BJ (cell line): Measurements from ENCODE around the gene RBP3. TPM values are rescaled to one million over a fixed set of nuclear protein-coding genes. Genes with fewer than 3 reads are reported as not detected.

Source experiments
- CTCF ChIA-PET: fragments of 350-600 bp; formaldehyde crosslinking; extraction: SDS; loops from one replicate; lab custom pipeline; 2021; ENCODE audit warnings: antibody characterized with exemption, inconsistent platforms; lab: Yijun Ruan, JAX
- POLR2A ChIA-PET: fragments of 300-600 bp; sonication (Branson Sonifier 250); formaldehyde crosslinking; extraction: SDS; loops from one replicate; lab custom pipeline; 2021; ENCODE audit warnings: antibody characterized with exemption; lab: Charles Lee
- DNase-seq: peaks from one replicate; pipeline ENCODE4 v3.0.0-alpha.2; 2011; ENCODE audit warnings: low read depth
- H3K27me3 ChIP-seq: 2 replicates; pipeline ENCODE4 v1.6.0; 2011; ENCODE audit warnings: low read length; ENCODE audit not compliant: control insufficient read depth, insufficient read depth
- H3K36me3 ChIP-seq: 2 replicates; pipeline ENCODE4 v1.5.1; 2011; ENCODE audit warnings: low read length; ENCODE audit not compliant: control insufficient read depth, insufficient read depth
- H3K4me3 ChIP-seq: 2 replicates; pipeline ENCODE4 v1.5.1; 2011; ENCODE audit warnings: low read depth, mild to moderate bottlenecking, control low read depth, low read length
- CTCF ChIP-seq: IDR thresholded peaks from 2 replicates; pipeline ENCODE4 v1.5.1; 2011; ENCODE audit warnings: low read depth, mild to moderate bottlenecking, control low read depth, inconsistent platforms, low read length, moderate library complexity; ENCODE audit not compliant: insufficient read depth
- polyA plus RNA-seq: library from polyadenylated mRNA; depleted of rRNA; stranded (reverse); fragments of >200 nt; gene quantifications from 2 replicates; pipeline ENCODE4 v1.2.3, GENCODE V29; 2011

The RBP3 gene
- polyA plus RNA-seq, 1 experiment = not detected

DNA sequence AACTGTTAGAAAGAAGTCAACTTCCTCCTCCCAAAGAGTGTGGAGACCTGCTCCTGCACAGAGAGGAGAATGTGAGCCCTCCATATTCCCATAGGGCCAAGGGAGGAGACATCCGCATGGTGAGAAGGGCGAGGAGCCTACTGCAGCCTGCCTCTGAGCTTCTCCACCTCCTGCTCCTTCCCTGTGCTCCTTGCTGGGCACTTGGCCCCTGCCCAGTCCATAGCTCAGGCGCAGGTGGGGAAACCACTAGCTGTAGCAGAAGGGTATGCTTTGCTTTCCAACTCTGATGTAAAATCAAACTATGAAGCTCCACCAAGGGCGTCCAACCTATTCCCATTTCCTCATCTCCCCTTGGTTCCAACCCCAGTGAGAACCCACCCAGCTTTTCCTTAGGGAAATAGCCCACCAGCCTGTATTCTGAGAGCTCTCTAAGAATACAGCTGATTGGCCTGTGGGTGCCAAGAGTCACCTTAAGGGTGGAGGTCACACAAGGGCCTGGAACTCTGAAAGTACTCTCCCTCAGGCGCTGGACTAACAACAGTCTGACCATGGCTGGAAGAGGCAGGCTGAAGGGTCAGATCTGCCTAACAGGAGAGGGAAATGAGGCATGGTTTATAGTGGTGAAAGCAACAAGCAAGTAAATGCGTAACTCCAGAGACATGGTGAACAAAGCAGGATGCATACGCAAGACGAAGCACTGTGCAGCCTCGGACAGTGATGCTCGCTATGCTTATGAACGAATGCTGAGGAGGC lies 22.0 kb downstream of the RBP3 start:
- H3K36me3 ChIP-seq = no peaks in the 10 kb centered on the region
- ChIA-PET CTCF (interaction anchor here (1.0 to 2.8 kb wide), 3 partner anchors 8 to 30 kb away, joined by 3 to 9 read pairs (median 5); no protein-coding TSS in a partner anchor), POLR2A (no interaction called here)
- H3K27me3 ChIP-seq = peaks cover 3% of the 10 kb centered on the region
- DNase-seq = no peak
- no peak for TF ChIP-seq CTCF
- no peak overlapping the region for H3K4me3 ChIP-seq

DNA sequence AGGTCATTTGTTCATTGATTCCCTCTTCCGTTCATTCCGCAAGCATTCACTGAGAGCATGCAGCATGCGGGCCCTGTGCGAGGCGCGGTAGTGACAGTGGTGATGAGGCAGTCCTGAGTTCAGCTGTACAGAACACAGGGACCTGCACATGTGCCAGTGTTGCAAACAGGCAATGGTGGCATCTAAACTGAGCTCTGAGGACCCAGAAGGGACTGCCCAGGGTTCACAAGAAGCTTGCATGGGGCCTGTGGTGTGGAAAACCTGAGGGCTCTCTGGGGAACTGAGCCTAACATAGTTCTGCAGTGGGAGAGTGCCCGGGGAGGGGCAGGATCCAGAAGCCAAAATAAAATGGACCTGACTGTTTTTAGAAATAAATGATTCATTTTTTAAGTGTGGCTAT lies 22.7 kb downstream of the RBP3 start:
- CTCF ChIA-PET = interaction anchor here (1.0 to 2.8 kb wide), 3 partner anchors 8 to 30 kb away, joined by 3 to 9 read pairs (median 5); no protein-coding TSS in a partner anchor
- no peak for TF ChIP-seq CTCF
- DNase-seq = no peak
- Histone ChIP-seq H3K36me3 (no peaks in the 10 kb centered on the region), H3K27me3 (peaks cover 5% of the 10 kb centered on the region), H3K4me3 (no peak overlapping the region)
- POLR2A ChIA-PET = no interaction called here

- TF ChIP-seq CTCF = no peak
- Histone ChIP-seq H3K36me3 (no peaks in the 10 kb centered on the region), H3K4me3 (no peak overlapping the region), H3K27me3 (peaks cover 8% of the 10 kb centered on the region)
- DNase-seq = no peak
- POLR2A ChIA-PET = no interaction called here
- CTCF ChIA-PET = interaction anchor here (2.8 kb wide), 1 partner anchor 10 kb away, joined by 9 read pairs; no protein-coding TSS in a partner anchor
Observed at GRCh38 chr10:47371629-47372485, 23.7 kb downstream of the RBP3 start.

GRCh38 chr10:47372726-47373125 lies 24.6 kb downstream of the RBP3 start:
- no peak for TF ChIP-seq CTCF
- no peak overlapping the region for H3K4me3 ChIP-seq
- ChIA-PET POLR2A (no interaction called here), CTCF (interaction anchor here (5.2 kb wide), 1 partner anchor 12 kb away, joined by 37 read pairs; no protein-coding TSS in a partner anchor)
- no peaks in the 10 kb centered on the region for H3K36me3 ChIP-seq
- H3K27me3 ChIP-seq = peaks cover 13% of the 10 kb centered on the region
- no peak for DNase-seq
